Measurements from ENCODE around the gene SPEM1. TPM values are rescaled to one million over a fixed set of nuclear protein-coding genes. Genes with fewer than 3 reads are reported as not detected.

Gene SPEM1
- total RNA-seq, 1 experiment from 2014 or later = not detected

- H3K36me3 ChIP-seq (ENCODE audit: insufficient read depth, low read length) = no peaks in the 10 kb centered on the region
- no peaks in the 10 kb centered on the region for H4K20me1 ChIP-seq (ENCODE audit: insufficient read depth, low read depth, low read length)
- H3K9ac ChIP-seq (ENCODE audit: low read length) = peak overlapping the region; percentile 72
- peak overlapping the region; percentile 72 for H3K4me3 ChIP-seq (ENCODE audit: low read length)
- H3K9me3 ChIP-seq (ENCODE audit: low read length) = 0 out of 2 replicates have a peak, but pooled peaks cover 2% of the 10 kb centered on the region
- H3K9me2 ChIP-seq (replicated peaks; ENCODE audit: insufficient read depth, low read length) = no peaks in the 10 kb centered on the region
- peak overlapping the region; percentile 87; the same call in 1 of the 2 replicates for H2AFZ ChIP-seq (ENCODE audit: low read length)
- H3K4me1 ChIP-seq (ENCODE audit: low read length) = peaks cover 15% of the 10 kb centered on the region
- DNase-seq = peak; percentile 90
- no peaks in the 10 kb centered on the region for H3K79me2 ChIP-seq (ENCODE audit: low read length)
- H3K27ac ChIP-seq (ENCODE audit: low read length) = no peak overlapping the region
- H3K4me2 ChIP-seq (ENCODE audit: low read depth, low read length, poor library complexity, severe bottlenecking) = peak overlapping the region; percentile 88
- no peaks in the 10 kb centered on the region for H3K27me3 ChIP-seq (ENCODE audit: low read length)
Observed at GRCh38 chr17:7383742-7384488, 36.2 kb upstream of the SPEM1 start.

DNA sequence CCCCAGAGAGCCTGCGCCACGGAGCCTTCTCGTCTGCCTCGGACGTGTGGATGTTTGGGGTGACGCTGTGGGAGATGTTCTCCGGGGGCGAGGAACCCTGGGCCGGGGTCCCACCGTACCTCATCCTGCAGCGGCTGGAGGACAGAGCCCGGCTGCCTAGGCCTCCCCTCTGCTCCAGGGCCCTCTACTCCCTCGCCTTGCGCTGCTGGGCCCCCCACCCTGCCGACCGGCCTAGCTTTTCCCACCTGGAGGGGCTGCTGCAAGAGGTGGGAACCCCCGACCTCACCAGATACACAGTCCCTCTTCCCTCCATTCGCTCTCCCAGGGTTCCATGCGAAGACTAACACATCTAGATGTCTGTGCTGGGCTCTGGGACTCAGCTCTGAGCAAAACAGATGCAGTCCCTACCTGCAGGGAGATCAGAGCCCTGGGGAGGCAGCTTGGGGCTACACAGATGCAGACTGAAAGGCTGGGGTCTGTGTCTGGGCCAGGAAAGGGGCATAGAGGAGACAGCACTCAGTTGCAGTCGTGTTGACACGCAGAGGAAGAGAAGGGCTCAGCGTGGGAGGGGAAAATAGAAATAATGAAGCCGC lies 35.5 kb upstream of the SPEM1 start:
- Histone ChIP-seq H4K20me1 (ENCODE audit: insufficient read depth, low read depth, low read length) (no peaks in the 10 kb centered on the region), H3K36me3 (ENCODE audit: insufficient read depth, low read length) (no peaks in the 10 kb centered on the region), H3K27me3 (ENCODE audit: low read length) (no peaks in the 10 kb centered on the region), H2AFZ (ENCODE audit: low read length) (peak overlapping the region; percentile 87; the same call in 1 of the 2 replicates), H3K9ac (ENCODE audit: low read length) (peak overlapping the region; percentile 72), H3K9me2 (replicated peaks; ENCODE audit: insufficient read depth, low read length) (no peaks in the 10 kb centered on the region), H3K4me3 (ENCODE audit: low read length) (peak overlapping the region; percentile 72), H3K9me3 (ENCODE audit: low read length) (no peaks in the 10 kb centered on the region), H3K4me1 (ENCODE audit: low read length) (peaks cover 15% of the 10 kb centered on the region), H3K4me2 (ENCODE audit: low read depth, low read length, poor library complexity, severe bottlenecking) (peak overlapping the region; percentile 88), H3K27ac (ENCODE audit: low read length) (no peak overlapping the region), H3K79me2 (ENCODE audit: low read length) (no peaks in the 10 kb centered on the region)
- no peak for DNase-seq

DNA sequence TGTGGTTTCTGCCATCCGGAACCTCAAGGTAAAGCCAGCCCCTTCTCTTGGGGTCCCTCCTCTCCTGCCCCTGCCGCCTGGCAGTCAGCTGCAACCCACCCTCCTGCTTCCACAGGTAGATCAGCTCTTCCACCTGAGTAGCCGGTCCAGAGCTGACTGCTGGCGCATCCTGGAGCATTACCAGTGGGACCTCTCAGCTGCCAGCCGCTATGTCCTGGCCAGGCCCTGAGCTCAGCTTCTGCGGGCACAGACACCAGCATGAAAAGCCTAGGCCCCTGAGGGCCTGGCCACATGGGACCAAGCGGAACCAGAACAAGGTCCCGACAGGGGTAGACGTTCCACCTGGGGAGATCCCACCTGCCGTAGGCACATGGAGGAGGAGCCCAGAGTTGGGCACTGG lies 31.3 kb upstream of the SPEM1 start:
- H3K9ac ChIP-seq (ENCODE audit: low read length) = no peak overlapping the region
- H3K4me3 ChIP-seq (ENCODE audit: low read length) = no peak overlapping the region
- DNase-seq = no peak
- H2AFZ ChIP-seq (ENCODE audit: low read length) = no peak overlapping the region
- no peaks in the 10 kb centered on the region for H3K9me2 ChIP-seq (replicated peaks; ENCODE audit: insufficient read depth, low read length)
- H3K79me2 ChIP-seq (ENCODE audit: low read length) = peaks cover 5% of the 10 kb centered on the region; the same call in 1 of the 2 replicates
- no peaks in the 10 kb centered on the region for H3K36me3 ChIP-seq (ENCODE audit: insufficient read depth, low read length)
- no peaks in the 10 kb centered on the region for H3K27me3 ChIP-seq (ENCODE audit: low read length)
- no peak overlapping the region for H3K27ac ChIP-seq (ENCODE audit: low read length)
- no peaks in the 10 kb centered on the region for H4K20me1 ChIP-seq (ENCODE audit: insufficient read depth, low read depth, low read length)
- H3K9me3 ChIP-seq (ENCODE audit: low read length) = no peaks in the 10 kb centered on the region
- no peak overlapping the region for H3K4me2 ChIP-seq (ENCODE audit: low read depth, low read length, poor library complexity, severe bottlenecking)
- peaks cover 17% of the 10 kb centered on the region for H3K4me1 ChIP-seq (ENCODE audit: low read length)

DNA sequence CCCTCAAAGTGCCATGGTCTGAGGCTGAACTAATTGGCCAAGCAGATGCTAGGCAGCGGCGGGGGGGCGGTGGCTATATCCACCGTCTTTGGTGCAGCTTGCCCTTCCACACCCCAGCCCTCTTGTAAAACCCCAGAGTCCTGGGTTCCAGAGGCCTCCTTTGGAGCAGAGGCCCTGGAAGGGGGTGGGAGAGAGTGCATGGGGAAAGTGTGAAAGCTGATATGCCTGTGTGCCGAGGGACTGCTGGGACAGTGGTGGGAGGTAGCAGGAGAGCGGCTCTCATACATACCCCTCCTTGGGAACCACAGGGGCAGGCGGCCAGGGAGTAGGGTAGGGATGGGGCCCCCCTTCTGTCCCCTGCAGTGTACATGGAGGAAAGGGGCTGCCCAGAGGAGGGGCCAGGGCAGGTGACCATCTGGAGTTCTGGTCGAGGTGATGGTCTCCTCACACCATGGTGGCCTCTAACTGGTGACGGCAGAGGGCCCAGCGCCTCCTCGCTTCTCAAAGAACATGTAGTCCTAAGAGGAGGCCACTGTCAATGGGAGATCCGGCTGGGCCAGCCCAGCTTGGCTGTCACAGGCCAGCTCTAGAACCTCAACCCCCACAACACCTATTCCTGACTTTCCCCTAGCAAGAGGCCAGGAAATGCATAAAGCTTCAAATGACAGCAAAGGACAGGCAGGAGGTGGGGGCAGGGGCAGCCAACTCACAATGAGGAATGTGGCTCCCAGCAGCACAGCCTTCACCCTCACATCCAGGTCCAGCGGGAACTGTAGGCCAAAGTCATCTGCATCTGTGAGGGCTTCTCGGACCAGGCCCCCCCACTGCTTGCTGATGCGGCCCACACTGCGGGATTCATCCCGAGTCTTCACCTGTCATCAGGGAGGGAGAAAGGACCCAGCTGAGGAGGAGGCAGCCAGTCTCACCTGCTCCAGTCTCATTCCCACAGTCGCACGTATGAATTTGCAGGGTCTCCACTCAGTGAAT lies 29.9 kb upstream of the SPEM1 start:
- Histone ChIP-seq H3K4me1 (ENCODE audit: low read length) (peaks cover 14% of the 10 kb centered on the region), H4K20me1 (ENCODE audit: insufficient read depth, low read depth, low read length) (no peaks in the 10 kb centered on the region), H3K4me2 (ENCODE audit: low read depth, low read length, poor library complexity, severe bottlenecking) (no peak overlapping the region), H3K27ac (ENCODE audit: low read length) (no peak overlapping the region), H3K9me3 (ENCODE audit: low read length) (no peaks in the 10 kb centered on the region), H2AFZ (ENCODE audit: low read length) (no peak overlapping the region), H3K9me2 (replicated peaks; ENCODE audit: insufficient read depth, low read length) (no peaks in the 10 kb centered on the region), H3K4me3 (ENCODE audit: low read length) (no peak overlapping the region), H3K9ac (ENCODE audit: low read length) (no peak overlapping the region), H3K36me3 (ENCODE audit: insufficient read depth, low read length) (no peaks in the 10 kb centered on the region), H3K27me3 (ENCODE audit: low read length) (no peaks in the 10 kb centered on the region), H3K79me2 (ENCODE audit: low read length) (peaks cover 5% of the 10 kb centered on the region; the same call in 1 of the 2 replicates)
- DNase-seq = no peak

DNA sequence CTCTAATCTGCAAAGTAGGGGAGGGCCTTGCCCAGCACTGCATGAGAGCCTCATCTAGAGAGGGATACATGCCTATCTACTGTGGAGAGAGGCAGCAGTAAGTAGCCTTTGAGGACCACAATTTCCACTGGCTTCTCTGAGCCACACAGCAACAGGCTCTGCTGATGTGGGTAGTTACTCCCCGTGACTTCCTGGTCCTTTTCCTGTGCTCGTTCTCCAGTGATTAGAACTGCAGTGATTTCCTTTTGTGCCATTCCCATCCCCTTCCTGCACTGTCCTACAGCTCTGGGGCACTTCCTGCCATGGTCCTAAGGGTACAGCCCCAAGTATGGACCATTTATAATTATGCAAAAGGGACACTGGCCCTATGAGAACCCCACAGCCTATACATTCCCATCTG lies 28.8 kb upstream of the SPEM1 start:
- Histone ChIP-seq H3K4me1 (ENCODE audit: low read length) (peaks cover 14% of the 10 kb centered on the region), H3K4me3 (ENCODE audit: low read length) (no peak overlapping the region), H3K27ac (ENCODE audit: low read length) (no peak overlapping the region), H4K20me1 (ENCODE audit: insufficient read depth, low read depth, low read length) (no peaks in the 10 kb centered on the region), H3K36me3 (ENCODE audit: insufficient read depth, low read length) (no peaks in the 10 kb centered on the region), H3K9me2 (replicated peaks; ENCODE audit: insufficient read depth, low read length) (no peaks in the 10 kb centered on the region), H2AFZ (ENCODE audit: low read length) (no peak overlapping the region), H3K9me3 (ENCODE audit: low read length) (no peaks in the 10 kb centered on the region), H3K27me3 (ENCODE audit: low read length) (no peaks in the 10 kb centered on the region), H3K79me2 (ENCODE audit: low read length) (peaks cover 5% of the 10 kb centered on the region; the same call in 1 of the 2 replicates), H3K4me2 (ENCODE audit: low read depth, low read length, poor library complexity, severe bottlenecking) (no peak overlapping the region), H3K9ac (ENCODE audit: low read length) (no peak overlapping the region)
- no peak for DNase-seq

DNA sequence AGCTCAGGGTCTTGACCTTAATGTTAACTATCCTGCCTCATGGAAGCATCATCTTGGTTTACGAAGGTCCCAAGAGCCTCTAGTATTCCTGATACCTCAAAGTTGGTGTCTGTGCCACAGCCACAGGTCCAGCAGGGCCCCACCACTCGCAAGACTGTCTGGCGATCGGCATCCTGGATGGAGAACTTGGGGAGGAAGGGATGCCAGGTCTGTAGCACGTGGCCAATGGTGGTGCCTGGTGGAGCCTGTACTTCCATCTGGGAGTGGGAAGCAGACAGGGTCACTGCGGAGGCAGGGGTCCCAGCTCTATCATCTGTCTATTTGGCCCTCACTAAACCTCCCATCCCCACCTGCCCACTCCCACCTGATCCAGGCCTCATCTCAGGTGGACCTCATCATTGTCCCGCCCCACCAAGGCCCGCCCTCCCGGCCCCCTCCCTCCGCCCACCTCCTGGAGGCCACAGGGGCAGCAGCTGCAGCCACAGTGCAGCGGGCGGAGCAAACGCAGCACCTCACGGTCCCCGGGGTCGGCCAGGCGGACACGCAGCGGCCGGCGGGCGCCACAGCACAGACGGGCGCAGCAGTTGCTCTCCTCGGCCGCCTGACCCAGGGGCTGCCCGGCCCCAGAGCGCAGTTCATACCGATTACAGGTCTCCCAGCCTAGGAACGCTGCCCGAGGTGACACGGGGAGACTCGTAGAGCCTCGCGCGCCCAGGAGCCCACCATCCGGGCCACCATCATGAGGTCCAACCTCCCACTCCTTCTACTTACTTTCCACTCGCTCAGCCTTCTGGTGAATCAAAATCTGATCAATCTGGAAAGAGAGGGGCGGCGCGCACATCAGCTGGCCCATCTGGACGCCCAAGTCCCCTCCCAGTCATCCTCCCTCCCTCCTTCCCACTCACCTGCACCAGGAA lies 27.2 kb upstream of the SPEM1 start:
- Histone ChIP-seq H3K79me2 (ENCODE audit: low read length) (peaks cover 5% of the 10 kb centered on the region; the same call in 1 of the 2 replicates), H3K4me2 (ENCODE audit: low read depth, low read length, poor library complexity, severe bottlenecking) (peak overlapping the region; percentile 89), H3K36me3 (ENCODE audit: insufficient read depth, low read length) (no peaks in the 10 kb centered on the region), H3K4me1 (ENCODE audit: low read length) (peaks cover 14% of the 10 kb centered on the region), H2AFZ (ENCODE audit: low read length) (no peak overlapping the region), H3K27me3 (ENCODE audit: low read length) (no peaks in the 10 kb centered on the region), H3K4me3 (ENCODE audit: low read length) (peak overlapping the region; percentile 91), H3K27ac (ENCODE audit: low read length) (no peak overlapping the region), H3K9me3 (ENCODE audit: low read length) (no peaks in the 10 kb centered on the region), H3K9ac (ENCODE audit: low read length) (peak overlapping the region; percentile 82), H3K9me2 (replicated peaks; ENCODE audit: insufficient read depth, low read length) (no peaks in the 10 kb centered on the region), H4K20me1 (ENCODE audit: insufficient read depth, low read depth, low read length) (no peaks in the 10 kb centered on the region)
- DNase-seq = no peak

GRCh38 chr17:7393613-7394451 lies 26.3 kb upstream of the SPEM1 start:
- no peaks in the 10 kb centered on the region for H3K9me3 ChIP-seq (ENCODE audit: low read length)
- peak overlapping the region; percentile 89 for H3K4me2 ChIP-seq (ENCODE audit: low read depth, low read length, poor library complexity, severe bottlenecking)
- H3K27me3 ChIP-seq (ENCODE audit: low read length) = no peaks in the 10 kb centered on the region
- H3K4me1 ChIP-seq (ENCODE audit: low read length) = peaks cover 14% of the 10 kb centered on the region
- no peaks in the 10 kb centered on the region for H4K20me1 ChIP-seq (ENCODE audit: insufficient read depth, low read depth, low read length)
- H2AFZ ChIP-seq (ENCODE audit: low read length) = peak overlapping the region; percentile 90
- no peaks in the 10 kb centered on the region for H3K36me3 ChIP-seq (ENCODE audit: insufficient read depth, low read length)
- no peaks in the 10 kb centered on the region for H3K9me2 ChIP-seq (replicated peaks; ENCODE audit: insufficient read depth, low read length)
- H3K27ac ChIP-seq (ENCODE audit: low read length) = 0 out of 2 replicates have a peak overlapping the region, but pooled peaks have one; percentile 17
- H3K9ac ChIP-seq (ENCODE audit: low read length) = peak overlapping the region; percentile 82
- H3K4me3 ChIP-seq (ENCODE audit: low read length) = peak overlapping the region; percentile 91
- H3K79me2 ChIP-seq (ENCODE audit: low read length) = peaks cover 5% of the 10 kb centered on the region; the same call in 1 of the 2 replicates
- DNase-seq = peak; percentile 83
